A549 (cell line): Measurements from ENCODE around the gene CATSPERZ. TPM values are rescaled to one million over a fixed set of nuclear protein-coding genes. Genes with fewer than 3 reads are reported as not detected.

Source experiments
- ATAC-seq, 2 experiments: fragments of 200-7000 bp in 1 of 2; fragments of >200 bp in 1 of 2; cut with Nextera tagmentation in 1 of 2; cut with Tn5 transposase in 1 of 2; 3 replicates each; pipeline versions ENCODE4 v1.8.0 to v1.9.1; 2018 to 2020; ENCODE audit warnings: mild to moderate bottlenecking in 1 of 2, moderate library complexity in 1 of 2
- CTCF ChIA-PET: fragments of 300-600 bp; sonication (Branson Sonifier 250); formaldehyde crosslinking; extraction: SDS; loops from one replicate; lab custom pipeline; 2021; ENCODE audit warnings: antibody characterized with exemption, inconsistent platforms; lab: Yijun Ruan, JAX
- POLR2A ChIA-PET: fragments of 350-600 bp; formaldehyde crosslinking; extraction: SDS; loops from one replicate; lab custom pipeline; 2021; ENCODE audit warnings: antibody characterized with exemption, inconsistent platforms; lab: Yijun Ruan, JAX
- DNase-seq, 2 experiments: peaks; one replicate each; pipeline versions ENCODE4 v3.0.0 to v3.0.0-alpha.2; 2011 to 2016; ENCODE audit warnings: low read depth in 1 of 2, low spot score in 1 of 2
- FAIRE-seq: peaks from 2 replicates; lab custom pipeline; 2011; peaks lifted over from hg19 to GRCh38; lab: Jason Lieb, UNC
- H3K27ac ChIP-seq, 2 experiments: fragments of >200 bp; sonication (Bioruptor Twin); formaldehyde crosslinking; 3 replicates each; pipeline ENCODE4 v1.5.1; 2016 to 2017
- H3K4me1 ChIP-seq: fragments of >200 bp; sonication (Bioruptor Twin); formaldehyde crosslinking; 3 replicates; pipeline ENCODE4 v1.6.1; 2016
- H3K4me2 ChIP-seq: fragments of >200 bp; sonication (Bioruptor Twin); formaldehyde crosslinking; 3 replicates; pipeline ENCODE4 v1.6.1; 2016
- H3K4me3 ChIP-seq: fragments of >200 bp; sonication (Bioruptor Twin); formaldehyde crosslinking; 3 replicates; pipeline ENCODE4 v1.5.1; 2016
- H3K9me3 ChIP-seq: fragments of >200 bp; sonication (Bioruptor Twin); formaldehyde crosslinking; 3 replicates; pipeline ENCODE4 v1.6.1; 2016
- ATOH8 ChIP-seq: fragments of 250-450 bp; sonication (Bioruptor Pico); IDR thresholded peaks from 2 replicates; pipeline ENCODE4 v1.5.0; 2020; ENCODE audit warnings: low read depth, mild to moderate bottlenecking, moderate library complexity
- CBX2 ChIP-seq: fragments of 200-600 bp; sonication (generic); IDR thresholded peaks from 2 replicates; pipeline ENCODE4 v1.6.1; 2016; ENCODE audit warnings: low read depth, mild to moderate bottlenecking, borderline replicate concordance
- CBX8 ChIP-seq: fragments of 200-600 bp; sonication (generic); IDR thresholded peaks from 2 replicates; pipeline ENCODE4 v1.6.1; 2016
- CHD2 ChIP-seq: fragments of 150-350 bp; IDR thresholded peaks from 2 replicates; pipeline ENCODE4 v1.6.1; 2014; ENCODE audit warnings: low read length; ENCODE audit not compliant: partially characterized antibody
- EHF ChIP-seq: fragments of 250-450 bp; sonication (Bioruptor Pico); IDR thresholded peaks from 2 replicates; pipeline ENCODE4 v1.5.0; 2020; ENCODE audit warnings: mild to moderate bottlenecking
- ESRRA ChIP-seq: fragments of 150-350 bp; IDR thresholded peaks from 2 replicates; pipeline ENCODE4 v1.6.1; 2014; ENCODE audit warnings: mild to moderate bottlenecking, low read length, borderline replicate concordance
- FOXS1 ChIP-seq: fragments of 250-450 bp; sonication (Bioruptor Pico); IDR thresholded peaks from 2 replicates; pipeline ENCODE4 v1.5.0; 2020; ENCODE audit warnings: mild to moderate bottlenecking, moderate library complexity
- HMGXB4 ChIP-seq: fragments of 250-450 bp; sonication (Bioruptor Pico); IDR thresholded peaks from 2 replicates; pipeline ENCODE4 v1.5.0; 2021; ENCODE audit warnings: mild to moderate bottlenecking, moderate library complexity, borderline replicate concordance
- HOXB13 ChIP-seq: fragments of 250-450 bp; sonication (Bioruptor Pico); IDR thresholded peaks from 2 replicates; pipeline ENCODE4 v1.5.0; 2020; ENCODE audit warnings: low read depth, mild to moderate bottlenecking, moderate library complexity
- JUNB ChIP-seq: fragments of >200 bp; sonication (Bioruptor Twin); formaldehyde crosslinking; IDR thresholded peaks from 2 replicates; pipeline ENCODE4 v1.6.1; 2016
- KDM5A ChIP-seq: fragments of 200-600 bp; sonication (generic); IDR thresholded peaks from 2 replicates; pipeline ENCODE4 v1.6.1; 2016; ENCODE audit warnings: antibody characterized with exemption, mild to moderate bottlenecking
- MAFK ChIP-seq: fragments of 450-650 bp; IDR thresholded peaks from 2 replicates; pipeline ENCODE4 v1.6.1; 2014; ENCODE audit not compliant: partially characterized antibody
- NPAS2 ChIP-seq: fragments of 250-450 bp; sonication (Bioruptor Pico); IDR thresholded peaks from 2 replicates; pipeline ENCODE4 v1.8.0; 2022; ENCODE audit warnings: mild to moderate bottlenecking, moderate library complexity, borderline replicate concordance
- NR3C1 ChIP-seq: fragments of >200 bp; sonication (Bioruptor Twin); formaldehyde crosslinking; IDR thresholded peaks from 3 replicates; pipeline ENCODE4 v1.6.1; 2017
- RCOR1 ChIP-seq: fragments of 150-350 bp; IDR thresholded peaks from 2 replicates; pipeline ENCODE4 v1.6.1; 2014; ENCODE audit warnings: antibody characterized with exemption, low read length, low read depth
- SREBF2 ChIP-seq: fragments of 450-650 bp; IDR thresholded peaks from 2 replicates; pipeline ENCODE4 v1.6.1; 2014; ENCODE audit warnings: mild to moderate bottlenecking, moderate library complexity
- USF2 ChIP-seq: fragments of 450-650 bp; IDR thresholded peaks from 2 replicates; pipeline ENCODE4 v1.6.1; 2014; ENCODE audit warnings: antibody characterized with exemption
- ZC3H11A ChIP-seq: fragments of 450-650 bp; IDR thresholded peaks from 2 replicates; pipeline ENCODE4 v1.6.1; 2014; ENCODE audit warnings: antibody characterized with exemption, mild to moderate bottlenecking
- ZNF302 ChIP-seq: fragments of 250-450 bp; sonication (Bioruptor Pico); IDR thresholded peaks from 2 replicates; pipeline ENCODE4 v1.9.0; 2021; ENCODE audit warnings: inconsistent platforms, mild to moderate bottlenecking, moderate library complexity
- WGBS: methylation state at CpG from one replicate; pipeline ENCODE4 v1.1.6; 2017; ENCODE audit errors: missing lambda C conversion rate; 5-methylcytosine and 5-hydroxymethylcytosine counted together
- polyA plus RNA-seq, 4 experiments: library from polyadenylated mRNA; depleted of rRNA in 3 of 4; stranded (reverse); fragments of >200 nt; fragmentation: RNase III in 1 of 4; extraction: RNeasy Plus Mini Kit Qiagen cat#74134 plus additional on column Dnase treatment in 1 of 4; gene quantifications; 2 replicates in 3 of 4; 3 replicates in 1 of 4; pipeline ENCODE4 v1.2.3, GENCODE V29; 2011 to 2017

Gene CATSPERZ
- polyA plus RNA-seq, 2 of the 4 experiments (the other 2 are of a cell fraction): 1.9 to 3.4 TPM

- Histone ChIP-seq H3K4me2 (no peak overlapping the region), H3K27ac (no peak overlapping the region), H3K4me3 (no peak overlapping the region), H3K4me1 (peaks cover 22% of the 10 kb centered on the region), H3K9me3 (no peaks in the 10 kb centered on the region)
- FAIRE-seq (no peak), DNase-seq (no peak), ATAC-seq (no peak)
- CTCF ChIA-PET: interaction anchor here (0.6 to 6.4 kb wide), 10 partner anchors 9 to 194 kb away, joined by 3 to 76 read pairs (median 5); partner anchors contain the start of genes CATSPERZ, ESRRA, FERMT3 and PPP1R14B
- 93% methylated on average over 30 of the region's 35 CpGs for WGBS
- POLR2A ChIA-PET: no interaction called here
- TF ChIP-seq JUNB: no peak
- TF ChIP-seq USF2: no peak
- TF ChIP-seq CBX8: no peak
- no peak for TF ChIP-seq ZC3H11A
- TF ChIP-seq KDM5A: no peak
- no peak for TF ChIP-seq ZNF302 (CRISPR knock-in tag)
- no peak for TF ChIP-seq FOXS1 (CRISPR knock-in tag)
- TF ChIP-seq CBX2: no peak
- no peak for TF ChIP-seq SREBF2
- no peak for TF ChIP-seq HMGXB4
- no peak for TF ChIP-seq NPAS2 (CRISPR knock-in tag)
- no peak for TF ChIP-seq RCOR1
- TF ChIP-seq HOXB13 (CRISPR knock-in tag): no peak
These were observed 44.7 kb upstream of the CATSPERZ start for GRCh38 chr11:64255135-64256128.

GRCh38 chr11:64256300-64256699, 43.9 kb upstream of the CATSPERZ start:
- TF ChIP-seq EHF (no peak), ATOH8 (no peak)
- H3K27ac ChIP-seq: no peak overlapping the region
- POLR2A ChIA-PET: no interaction called here
- WGBS: 96% methylated on average over 10 of the region's 15 CpGs
- ATAC-seq (no peak), FAIRE-seq (no peak), DNase-seq (no peak)
- H3K9me3 ChIP-seq: no peaks in the 10 kb centered on the region
- CTCF ChIA-PET: interaction anchor here (1.1 to 6.4 kb wide), 6 partner anchors 10 to 193 kb away, joined by 3 to 76 read pairs (median 6); partner anchors contain the start of genes CATSPERZ, ESRRA and PPP1R14B
- peaks cover 17% of the 10 kb centered on the region for H3K4me1 ChIP-seq
- H3K4me2 ChIP-seq: no peak overlapping the region
- no peak overlapping the region for H3K4me3 ChIP-seq

GRCh38 chr11:64258356-64258755, 41.8 kb upstream of the CATSPERZ start:
- no peak for TF ChIP-seq CHD2
- TF ChIP-seq ESRRA: no peak
- no peak for TF ChIP-seq MAFK
- no peak for TF ChIP-seq NR3C1
- CTCF ChIA-PET: interaction anchor here (0.6 to 16.0 kb wide), 4 partner anchors 11 to 629 kb away, joined by 3 to 220 read pairs (median 40); partner anchors contain the start of genes CATSPERZ, ESRRA, PLCB3 and PPP1R14B
- Histone ChIP-seq H3K4me3 (no peak overlapping the region), H3K4me1 (peaks cover 6% of the 10 kb centered on the region; the same call in 1 of the 3 replicates), H3K27ac (no peak overlapping the region), H3K4me2 (no peak overlapping the region), H3K9me3 (no peaks in the 10 kb centered on the region)
- ATAC-seq (no peak), DNase-seq (no peak), FAIRE-seq (no peak)
- 90% methylated on average over 23 of the region's 24 CpGs for WGBS
- POLR2A ChIA-PET: no interaction called here
